ENCODE results near the gene CFAP54.

DNA sequence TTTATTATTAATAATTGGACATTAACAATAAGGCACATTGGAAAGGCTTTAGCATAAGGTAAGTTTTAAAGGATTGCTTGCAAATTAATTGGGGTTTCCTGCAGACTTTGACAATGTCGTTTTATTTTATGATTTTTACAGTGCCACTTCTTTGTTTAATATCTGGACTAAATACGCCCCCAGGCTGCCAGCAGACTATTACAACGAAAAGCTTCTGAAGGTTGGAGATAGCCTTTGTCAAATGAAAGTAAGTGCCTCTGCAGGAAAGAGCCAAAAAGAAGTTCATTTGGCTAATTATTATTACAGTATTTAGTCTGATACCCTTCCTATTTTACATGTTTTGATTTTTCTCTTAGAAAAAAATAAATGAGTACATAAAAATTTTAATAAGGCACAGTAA lies 11.3 kb downstream of the CFAP54 start:
- TF ChIP-seq, protein P1, sequence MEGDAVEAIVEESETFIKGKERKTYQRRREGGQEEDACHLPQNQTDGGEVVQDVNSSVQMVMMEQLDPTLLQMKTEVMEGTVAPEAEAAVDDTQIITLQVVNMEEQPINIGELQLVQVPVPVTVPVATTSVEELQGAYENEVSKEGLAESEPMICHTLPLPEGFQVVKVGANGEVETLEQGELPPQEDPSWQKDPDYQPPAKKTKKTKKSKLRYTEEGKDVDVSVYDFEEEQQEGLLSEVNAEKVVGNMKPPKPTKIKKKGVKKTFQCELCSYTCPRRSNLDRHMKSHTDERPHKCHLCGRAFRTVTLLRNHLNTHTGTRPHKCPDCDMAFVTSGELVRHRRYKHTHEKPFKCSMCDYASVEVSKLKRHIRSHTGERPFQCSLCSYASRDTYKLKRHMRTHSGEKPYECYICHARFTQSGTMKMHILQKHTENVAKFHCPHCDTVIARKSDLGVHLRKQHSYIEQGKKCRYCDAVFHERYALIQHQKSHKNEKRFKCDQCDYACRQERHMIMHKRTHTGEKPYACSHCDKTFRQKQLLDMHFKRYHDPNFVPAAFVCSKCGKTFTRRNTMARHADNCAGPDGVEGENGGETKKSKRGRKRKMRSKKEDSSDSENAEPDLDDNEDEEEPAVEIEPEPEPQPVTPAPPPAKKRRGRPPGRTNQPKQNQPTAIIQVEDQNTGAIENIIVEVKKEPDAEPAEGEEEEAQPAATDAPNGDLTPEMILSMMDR (IDR thresholded peaks at IDR 0.05), result no peak
- TF ChIP-seq POLR2A (IDR thresholded peaks at IDR 0.05), result no peak
